ENCODE measurements around the gene CD38. TPM values are rescaled to one million over a fixed set of nuclear protein-coding genes. Genes with fewer than 3 reads are reported as not detected.

Gene CD38
- total RNA-seq, 1 experiment from 2014 or later: not detected

GRCh38 chr4:15848191-15848842 is 70.2 kb downstream of the CD38 start:
- DNase-seq (ENCODE audit: low spot score): no peak
- ChIA-PET POLR2A (ENCODE audit: low non-redundant PET) (no interaction called here), CTCF (no interaction called here)
- no peak overlapping the region for H3K27ac ChIP-seq (ENCODE audit: low read depth, low read length, poor library complexity, severe bottlenecking)
- intact Hi-C loops (cut with micrococcal nuclease; ENCODE audit: unreplicated experiment): no loop called here
- no peak overlapping the region for H3K4me3 ChIP-seq (ENCODE audit: low read depth, low read length, poor library complexity, severe bottlenecking)
- H3K9me3 ChIP-seq (ENCODE audit: low read depth, low read length, poor library complexity, severe bottlenecking): no peaks in the 10 kb centered on the region
- no TSS peak for BruUV-seq (replicated peaks)
- H3K36me3 ChIP-seq (ENCODE audit: insufficient read depth, low read length, poor library complexity, severe bottlenecking): no peaks in the 10 kb centered on the region
- H3K27me3 ChIP-seq (replicated peaks; ENCODE audit: insufficient read depth, low read depth, low read length, poor library complexity): no peaks in the 10 kb centered on the region
- peaks cover 9% of the 10 kb centered on the region for H3K4me1 ChIP-seq (ENCODE audit: insufficient read depth, low read length, poor library complexity, severe bottlenecking)
- TF ChIP-seq EZH2 (IDR thresholded peaks at IDR 0.05; ENCODE audit: borderline replicate concordance, low read depth, low read length, poor library complexity, severe bottlenecking) (no peak), CTCF (conservative IDR thresholded peaks at IDR 0.05; ENCODE audit: low read depth, low read length) (no peak)

DNA sequence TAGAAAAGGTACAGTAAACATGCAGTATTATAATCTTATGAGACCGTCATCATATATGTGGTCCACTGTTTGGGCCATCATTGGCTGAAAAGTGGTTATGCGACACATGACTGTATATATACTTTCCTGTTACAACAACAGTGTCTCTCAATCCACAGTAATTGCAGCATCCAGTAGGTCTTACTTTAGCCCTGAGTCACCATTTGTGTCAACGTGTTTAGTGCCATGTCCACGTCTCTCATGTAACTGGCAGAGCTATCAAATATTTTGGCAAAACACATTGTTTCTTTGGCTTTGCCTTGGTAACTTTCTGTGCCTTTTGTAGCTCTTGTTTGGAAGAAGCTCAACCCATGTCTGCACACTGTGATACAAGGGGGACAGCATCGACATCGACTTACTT is 73.8 kb downstream of the CD38 start:
- no peaks in the 10 kb centered on the region for H3K9me3 ChIP-seq (ENCODE audit: low read depth, low read length, poor library complexity, severe bottlenecking)
- H3K4me3 ChIP-seq (ENCODE audit: low read depth, low read length, poor library complexity, severe bottlenecking): no peak overlapping the region
- no peak for DNase-seq (ENCODE audit: low spot score)
- CTCF ChIA-PET: no interaction called here
- H3K36me3 ChIP-seq (ENCODE audit: insufficient read depth, low read length, poor library complexity, severe bottlenecking): no peaks in the 10 kb centered on the region
- intact Hi-C loops (cut with micrococcal nuclease; ENCODE audit: unreplicated experiment): no loop called here
- no peak overlapping the region for H3K27ac ChIP-seq (ENCODE audit: low read depth, low read length, poor library complexity, severe bottlenecking)
- peaks cover 17% of the 10 kb centered on the region for H3K4me1 ChIP-seq (ENCODE audit: insufficient read depth, low read length, poor library complexity, severe bottlenecking)
- TF ChIP-seq CTCF (conservative IDR thresholded peaks at IDR 0.05; ENCODE audit: low read depth, low read length) (no peak), EZH2 (IDR thresholded peaks at IDR 0.05; ENCODE audit: borderline replicate concordance, low read depth, low read length, poor library complexity, severe bottlenecking) (no peak)
- no peaks in the 10 kb centered on the region for H3K27me3 ChIP-seq (replicated peaks; ENCODE audit: insufficient read depth, low read depth, low read length, poor library complexity)
- BruUV-seq (replicated peaks): no TSS peak
- POLR2A ChIA-PET (ENCODE audit: low non-redundant PET): interaction anchor here (0.5 kb wide), 1 partner anchor 245 kb away, joined by 3 read pairs; no protein-coding TSS in a partner anchor

DNA sequence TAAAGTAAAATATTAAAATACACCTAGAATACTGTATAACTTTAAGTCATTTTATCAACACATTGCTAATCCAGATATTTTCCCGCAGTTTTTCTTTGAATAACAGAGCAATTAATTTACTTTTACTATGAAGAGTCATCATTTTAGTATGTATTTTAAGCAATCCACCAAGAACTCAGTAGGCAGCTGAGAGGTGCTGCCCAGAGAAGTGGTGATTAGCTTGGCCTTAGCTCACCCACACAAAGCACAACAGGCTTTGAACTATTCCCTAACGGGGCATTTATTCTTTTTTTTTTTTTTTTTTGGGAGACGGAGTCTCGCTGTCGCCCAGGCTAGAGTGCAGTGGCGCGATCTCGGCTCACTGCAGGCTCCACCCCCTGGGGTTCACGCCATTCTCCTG is 74.4 kb downstream of the CD38 start:
- CTCF ChIA-PET: no interaction called here
- DNase-seq (ENCODE audit: low spot score): no peak
- H3K27me3 ChIP-seq (replicated peaks; ENCODE audit: insufficient read depth, low read depth, low read length, poor library complexity): no peaks in the 10 kb centered on the region
- POLR2A ChIA-PET (ENCODE audit: low non-redundant PET): no interaction called here
- peaks cover 17% of the 10 kb centered on the region for H3K4me1 ChIP-seq (ENCODE audit: insufficient read depth, low read length, poor library complexity, severe bottlenecking)
- no peaks in the 10 kb centered on the region for H3K36me3 ChIP-seq (ENCODE audit: insufficient read depth, low read length, poor library complexity, severe bottlenecking)
- H3K27ac ChIP-seq (ENCODE audit: low read depth, low read length, poor library complexity, severe bottlenecking): no peak overlapping the region
- intact Hi-C loops (cut with micrococcal nuclease; ENCODE audit: unreplicated experiment): no loop called here
- TF ChIP-seq CTCF (conservative IDR thresholded peaks at IDR 0.05; ENCODE audit: low read depth, low read length) (no peak), EZH2 (IDR thresholded peaks at IDR 0.05; ENCODE audit: borderline replicate concordance, low read depth, low read length, poor library complexity, severe bottlenecking) (no peak)
- BruUV-seq (replicated peaks): no TSS peak
- H3K4me3 ChIP-seq (ENCODE audit: low read depth, low read length, poor library complexity, severe bottlenecking): no peak overlapping the region
- no peaks in the 10 kb centered on the region for H3K9me3 ChIP-seq (ENCODE audit: low read depth, low read length, poor library complexity, severe bottlenecking)

Data from A673 (cell line).